Measurements from ENCODE around the gene BAX.
A peak's percentile ranks its signal among the peaks of the same experiment; 100 is the strongest.
"Not testable (repeated sequence)": the region's sequence is repeated elsewhere in the genome, so short reads cannot be mapped to it uniquely, and the experiment has no call there.

Gene BAX

DNA sequence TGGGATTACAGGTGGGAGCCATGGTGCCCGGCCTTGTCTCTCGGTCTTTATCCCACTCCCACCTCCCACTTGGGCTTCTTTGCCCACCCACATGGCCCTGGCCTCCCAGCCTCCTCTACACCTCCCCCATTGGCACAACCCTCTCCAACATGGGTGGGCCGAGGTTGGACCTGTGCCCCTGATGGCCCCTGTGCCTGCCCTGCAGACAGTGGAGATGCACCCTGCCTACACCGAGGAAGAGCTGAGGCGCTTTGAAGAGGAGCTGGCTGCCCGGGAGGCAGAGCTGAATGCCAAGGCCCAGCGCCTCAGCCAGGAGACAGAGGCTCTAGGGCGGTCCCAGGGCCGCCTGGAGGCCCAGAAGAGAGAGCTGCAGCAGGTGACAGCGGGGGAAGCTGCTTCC lies 33.7 kb upstream of the BAX start:
- no peak overlapping the region for H3K4me3 Mint-ChIP-seq
- no peak overlapping the region for H3K27ac Mint-ChIP-seq

DNA sequence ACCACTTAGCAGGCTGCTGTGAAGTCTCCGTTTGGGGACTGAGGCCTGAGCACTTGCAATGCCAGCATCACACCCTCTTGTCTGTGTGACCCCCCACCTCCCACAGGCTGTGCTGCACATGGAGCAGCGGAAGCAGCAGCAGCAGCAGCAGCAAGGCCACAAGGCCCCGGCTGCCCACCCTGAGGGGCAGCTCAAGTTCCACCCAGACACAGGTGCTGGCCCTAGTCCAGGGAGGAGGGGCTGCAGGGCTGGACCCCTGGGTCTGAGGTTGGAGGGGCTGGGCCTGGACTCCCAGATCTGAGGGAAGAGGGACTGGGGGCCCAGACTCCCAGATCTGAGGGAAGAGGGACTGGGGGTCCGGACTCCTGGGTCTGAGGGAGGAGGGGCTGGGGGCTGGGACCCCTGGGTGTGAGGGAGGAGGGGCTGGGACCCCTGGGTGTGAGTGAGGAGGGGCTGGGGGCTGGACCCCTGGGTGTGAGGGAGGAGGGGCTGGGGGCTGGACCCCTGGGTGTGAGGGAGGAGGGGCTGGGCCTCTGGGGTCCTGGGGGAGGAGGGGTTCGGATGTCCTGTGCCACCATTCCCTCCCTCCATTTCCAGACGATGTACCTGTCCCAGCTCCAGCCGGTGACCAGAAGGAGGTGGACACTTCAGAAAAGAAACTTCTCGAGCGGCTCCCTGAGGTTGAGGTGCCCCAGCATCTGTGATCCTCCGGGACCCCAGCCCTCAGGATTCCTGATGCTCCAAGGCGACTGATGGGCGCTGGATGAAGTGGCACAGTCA lies 32.8 kb upstream of the BAX start:
- Mint-ChIP-seq H3K27me3 (ENCODE audit: low read depth, poor library complexity) (no peaks in the 10 kb centered on the region), H3K27ac (no peak overlapping the region), H3K36me3 (ENCODE audit: low read depth) (peaks cover 20% of the 10 kb centered on the region), H3K4me1 (peaks cover 10% of the 10 kb centered on the region), H3K4me3 (no peak overlapping the region), H3K9me3 (no peaks in the 10 kb centered on the region)
- TF ChIP-seq, protein P1, sequence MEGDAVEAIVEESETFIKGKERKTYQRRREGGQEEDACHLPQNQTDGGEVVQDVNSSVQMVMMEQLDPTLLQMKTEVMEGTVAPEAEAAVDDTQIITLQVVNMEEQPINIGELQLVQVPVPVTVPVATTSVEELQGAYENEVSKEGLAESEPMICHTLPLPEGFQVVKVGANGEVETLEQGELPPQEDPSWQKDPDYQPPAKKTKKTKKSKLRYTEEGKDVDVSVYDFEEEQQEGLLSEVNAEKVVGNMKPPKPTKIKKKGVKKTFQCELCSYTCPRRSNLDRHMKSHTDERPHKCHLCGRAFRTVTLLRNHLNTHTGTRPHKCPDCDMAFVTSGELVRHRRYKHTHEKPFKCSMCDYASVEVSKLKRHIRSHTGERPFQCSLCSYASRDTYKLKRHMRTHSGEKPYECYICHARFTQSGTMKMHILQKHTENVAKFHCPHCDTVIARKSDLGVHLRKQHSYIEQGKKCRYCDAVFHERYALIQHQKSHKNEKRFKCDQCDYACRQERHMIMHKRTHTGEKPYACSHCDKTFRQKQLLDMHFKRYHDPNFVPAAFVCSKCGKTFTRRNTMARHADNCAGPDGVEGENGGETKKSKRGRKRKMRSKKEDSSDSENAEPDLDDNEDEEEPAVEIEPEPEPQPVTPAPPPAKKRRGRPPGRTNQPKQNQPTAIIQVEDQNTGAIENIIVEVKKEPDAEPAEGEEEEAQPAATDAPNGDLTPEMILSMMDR (IDR thresholded peaks at IDR 0.05) = no peak
- DNase-seq = no peak

More for the DNA sequence above, 33.7 kb upstream of the BAX start:
- no peaks in the 10 kb centered on the region for H3K27me3 Mint-ChIP-seq (ENCODE audit: low read depth, poor library complexity)
- TF ChIP-seq, protein P1 (IDR thresholded peaks at IDR 0.05) = no peak
- H3K4me1 Mint-ChIP-seq = peaks cover 10% of the 10 kb centered on the region
- DNase-seq = no peak
- H3K36me3 Mint-ChIP-seq (ENCODE audit: low read depth) = peaks cover 23% of the 10 kb centered on the region
- no peaks in the 10 kb centered on the region for H3K9me3 Mint-ChIP-seq

DNA sequence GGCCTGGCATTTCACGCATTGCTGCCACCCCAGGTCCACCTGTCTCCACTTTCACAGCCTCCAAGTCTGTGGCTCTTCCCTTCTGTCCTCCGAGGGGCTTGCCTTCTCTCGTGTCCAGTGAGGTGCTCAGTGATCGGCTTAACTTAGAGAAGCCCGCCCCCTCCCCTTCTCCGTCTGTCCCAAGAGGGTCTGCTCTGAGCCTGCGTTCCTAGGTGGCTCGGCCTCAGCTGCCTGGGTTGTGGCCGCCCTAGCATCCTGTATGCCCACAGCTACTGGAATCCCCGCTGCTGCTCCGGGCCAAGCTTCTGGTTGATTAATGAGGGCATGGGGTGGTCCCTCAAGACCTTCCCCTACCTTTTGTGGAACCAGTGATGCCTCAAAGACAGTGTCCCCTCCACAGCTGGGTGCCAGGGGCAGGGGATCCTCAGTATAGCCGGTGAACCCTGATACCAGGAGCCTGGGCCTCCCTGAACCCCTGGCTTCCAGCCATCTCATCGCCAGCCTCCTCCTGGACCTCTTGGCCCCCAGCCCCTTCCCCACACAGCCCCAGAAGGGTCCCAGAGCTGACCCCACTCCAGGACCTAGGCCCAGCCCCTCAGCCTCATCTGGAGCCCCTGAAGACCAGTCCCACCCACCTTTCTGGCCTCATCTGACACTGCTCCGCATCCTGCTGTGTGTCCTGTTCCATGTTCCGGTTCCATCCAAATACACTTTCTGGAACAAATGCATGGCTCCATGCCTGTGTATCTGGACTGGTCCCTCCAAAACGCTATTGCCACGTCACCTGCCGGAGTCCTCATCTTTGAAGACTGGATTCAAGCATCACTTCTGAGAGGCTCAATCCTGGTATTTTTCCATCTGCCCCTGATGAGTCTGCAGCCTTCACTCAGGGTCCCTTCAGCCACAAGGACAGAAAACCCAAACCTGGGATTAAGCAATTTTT lies 31.9 kb upstream of the BAX start:
- no peaks in the 10 kb centered on the region for H3K27me3 Mint-ChIP-seq (ENCODE audit: low read depth, poor library complexity)
- DNase-seq = no peak
- H3K4me3 Mint-ChIP-seq = no peak overlapping the region
- TF ChIP-seq, protein P1 (IDR thresholded peaks at IDR 0.05) = no peak
- H3K4me1 Mint-ChIP-seq = peaks cover 8% of the 10 kb centered on the region
- no peaks in the 10 kb centered on the region for H3K9me3 Mint-ChIP-seq
- H3K27ac Mint-ChIP-seq = peak overlapping the region; percentile 85
- peaks cover 17% of the 10 kb centered on the region for H3K36me3 Mint-ChIP-seq (ENCODE audit: low read depth)

DNA sequence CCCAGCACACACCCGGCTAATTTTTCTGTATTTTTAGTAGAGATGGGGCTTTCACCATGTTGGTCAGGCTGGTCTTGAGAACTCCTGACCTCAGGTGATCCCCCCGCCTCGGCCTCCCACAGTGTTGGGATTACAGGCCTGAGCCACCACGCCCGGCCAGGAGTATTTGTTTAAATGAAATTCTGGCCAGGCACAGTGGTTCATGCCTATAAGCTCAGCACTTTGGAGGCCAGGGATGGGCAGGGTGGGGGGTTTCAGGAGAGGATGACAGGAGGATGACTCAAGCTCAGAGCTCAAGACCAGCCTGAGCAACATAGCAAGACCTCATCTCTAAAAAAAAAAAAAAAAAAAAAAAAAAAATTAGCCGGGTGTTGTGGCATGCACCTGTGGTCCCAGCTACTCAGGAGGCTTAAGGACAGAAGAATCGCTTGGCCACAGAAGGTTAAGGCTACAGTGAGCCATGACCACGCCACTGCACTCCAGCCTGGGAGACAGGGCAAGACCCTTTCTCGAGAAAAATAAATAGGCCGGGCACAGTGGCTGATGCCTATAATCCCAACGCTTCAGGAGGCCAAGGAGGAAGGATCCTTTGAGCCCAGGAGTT lies 29.3 kb upstream of the BAX start:
- Mint-ChIP-seq H3K9me3 (no peaks in the 10 kb centered on the region), H3K27me3 (ENCODE audit: low read depth, poor library complexity) (no peaks in the 10 kb centered on the region), H3K4me1 (no peaks in the 10 kb centered on the region), H3K27ac (no peak overlapping the region), H3K36me3 (ENCODE audit: low read depth) (peaks cover 4% of the 10 kb centered on the region), H3K4me3 (no peak overlapping the region)
- no peak for DNase-seq
- TF ChIP-seq, protein P1 (IDR thresholded peaks at IDR 0.05) = no peak

DNA sequence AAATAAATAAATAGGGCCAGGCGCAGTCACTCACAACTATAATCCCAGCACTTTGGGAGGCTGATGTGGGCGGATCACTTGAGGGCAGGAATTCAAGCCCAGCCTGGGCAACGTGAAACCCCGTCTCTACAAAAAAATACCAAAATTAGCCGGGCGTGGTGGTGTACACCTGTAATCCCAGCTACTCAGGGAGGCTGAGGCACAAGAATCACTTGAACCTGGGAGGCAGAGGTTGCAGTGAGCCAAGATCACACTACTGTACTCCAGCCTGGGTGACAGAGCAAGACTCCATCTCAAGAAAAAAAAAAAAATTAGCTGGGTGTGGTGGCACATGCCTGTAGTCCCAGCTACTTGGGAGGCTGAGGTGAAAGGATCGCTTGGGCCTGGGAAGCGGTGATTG lies 28.8 kb upstream of the BAX start:
- H3K4me3 Mint-ChIP-seq; H3K27ac Mint-ChIP-seq; H3K36me3 Mint-ChIP-seq (ENCODE audit: low read depth); H3K27me3 Mint-ChIP-seq (ENCODE audit: low read depth, poor library complexity); DNase-seq; H3K4me1 Mint-ChIP-seq; H3K9me3 Mint-ChIP-seq: not testable (repeated sequence)

DNA sequence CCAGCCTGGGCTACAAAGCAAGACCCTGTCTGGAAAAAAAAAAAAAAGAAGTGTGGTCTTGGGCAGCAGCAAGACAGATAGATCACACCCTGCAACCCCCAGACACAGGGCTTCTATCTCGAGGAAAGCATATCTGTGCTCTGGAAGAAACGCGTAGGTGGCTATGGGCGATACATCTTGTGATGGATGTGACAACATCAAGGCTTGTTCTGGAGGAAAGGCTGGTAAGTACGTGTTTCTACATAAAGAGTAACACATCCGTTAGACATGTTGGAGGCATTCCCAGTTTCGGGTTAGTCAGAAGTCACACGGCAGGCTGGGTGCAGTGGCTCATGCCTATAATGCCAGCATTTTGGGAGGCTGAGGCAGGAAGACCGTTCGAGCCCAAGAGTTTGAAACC lies 27.8 kb upstream of the BAX start:
- peak overlapping the region; percentile 77 for H3K27ac Mint-ChIP-seq
- no peaks in the 10 kb centered on the region for H3K4me1 Mint-ChIP-seq
- no peak overlapping the region for H3K4me3 Mint-ChIP-seq
- H3K36me3 Mint-ChIP-seq (ENCODE audit: low read depth) = peaks cover 4% of the 10 kb centered on the region
- H3K9me3 Mint-ChIP-seq = no peaks in the 10 kb centered on the region
- H3K27me3 Mint-ChIP-seq (ENCODE audit: low read depth, poor library complexity) = peaks cover 9% of the 10 kb centered on the region
- TF ChIP-seq, protein P1 (IDR thresholded peaks at IDR 0.05) = no peak
- DNase-seq = no peak

DNA sequence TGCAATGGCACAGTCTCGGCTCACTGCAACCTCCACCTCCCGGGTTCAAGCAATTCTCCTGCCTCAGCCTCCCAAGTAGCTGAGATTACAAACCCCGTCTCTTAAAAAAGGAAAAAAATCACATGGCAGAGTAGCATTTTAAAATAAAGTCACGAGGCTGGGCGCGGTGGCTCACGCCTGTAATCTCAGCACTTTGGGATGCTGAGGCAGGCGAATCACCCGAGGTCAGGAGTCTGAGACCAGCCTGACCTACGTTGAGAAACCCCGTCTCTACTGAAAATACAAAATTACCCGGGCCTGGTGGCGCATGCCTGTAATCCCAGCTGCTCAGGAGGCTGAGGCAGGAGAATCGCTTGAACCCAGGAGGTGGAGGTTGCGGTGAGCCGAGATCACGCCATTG lies 27.0 kb upstream of the BAX start:
- H3K27ac Mint-ChIP-seq = not testable (repeated sequence)
- peaks cover 17% of the 10 kb centered on the region for H3K27me3 Mint-ChIP-seq (ENCODE audit: low read depth, poor library complexity)

More for the DNA sequence above, 27.0 kb upstream of the BAX start:
- H3K4me1 Mint-ChIP-seq; H3K9me3 Mint-ChIP-seq; DNase-seq; H3K4me3 Mint-ChIP-seq; H3K36me3 Mint-ChIP-seq (ENCODE audit: low read depth): not testable (repeated sequence)

Data from nephron progenitor cell (in vitro differentiated cells).